GM15510 (cell line): Measurements from ENCODE around the gene N4BP3.

Experiments
- POLR2A ChIP-seq: IDR thresholded peaks from 3 replicates; pipeline ENCODE4 v1.6.1; 2011; ENCODE audit warnings: borderline replicate concordance; ENCODE audit not compliant: insufficient read length; ENCODE audit errors: extremely low read depth

The N4BP3 gene, protein sequence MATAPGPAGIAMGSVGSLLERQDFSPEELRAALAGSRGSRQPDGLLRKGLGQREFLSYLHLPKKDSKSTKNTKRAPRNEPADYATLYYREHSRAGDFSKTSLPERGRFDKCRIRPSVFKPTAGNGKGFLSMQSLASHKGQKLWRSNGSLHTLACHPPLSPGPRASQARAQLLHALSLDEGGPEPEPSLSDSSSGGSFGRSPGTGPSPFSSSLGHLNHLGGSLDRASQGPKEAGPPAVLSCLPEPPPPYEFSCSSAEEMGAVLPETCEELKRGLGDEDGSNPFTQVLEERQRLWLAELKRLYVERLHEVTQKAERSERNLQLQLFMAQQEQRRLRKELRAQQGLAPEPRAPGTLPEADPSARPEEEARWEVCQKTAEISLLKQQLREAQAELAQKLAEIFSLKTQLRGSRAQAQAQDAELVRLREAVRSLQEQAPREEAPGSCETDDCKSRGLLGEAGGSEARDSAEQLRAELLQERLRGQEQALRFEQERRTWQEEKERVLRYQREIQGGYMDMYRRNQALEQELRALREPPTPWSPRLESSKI

DNA sequence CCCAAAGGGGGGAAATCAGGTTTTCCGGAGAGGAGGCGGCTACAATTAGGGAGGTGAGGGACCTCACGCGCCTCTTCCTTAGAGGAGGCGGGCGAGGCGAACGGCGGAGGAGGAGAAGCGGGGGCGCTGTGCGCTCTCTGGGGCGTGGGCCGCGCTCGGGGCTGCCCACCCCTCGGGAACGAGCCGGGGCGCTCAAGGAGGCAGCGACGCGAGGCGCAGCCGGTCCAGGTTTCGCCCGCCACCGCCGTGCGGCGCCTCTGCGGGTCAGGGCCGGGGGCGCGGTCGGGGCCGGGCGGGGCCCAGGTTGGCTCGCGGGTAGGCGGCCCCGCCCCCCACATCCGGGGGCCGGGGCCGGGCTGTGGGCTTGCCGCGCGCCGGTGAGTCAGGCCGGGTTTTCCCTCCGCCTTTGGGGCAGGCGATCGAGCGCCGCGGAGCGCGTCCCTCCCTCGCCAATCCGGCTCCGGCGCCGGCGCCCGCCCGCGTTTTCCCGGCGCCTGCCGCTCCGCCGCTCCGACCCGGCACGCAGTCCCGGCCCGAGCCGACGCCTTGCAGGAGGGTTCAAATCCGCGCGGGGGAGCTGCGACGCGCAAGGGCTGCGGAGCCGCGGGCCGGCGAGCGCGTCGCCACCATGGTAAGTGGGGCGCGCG lies at the start of gene N4BP3:
Gene N4BP3, plus strand, starts transcription at position 392 of the 647 bp plus-strand sequence. CDS start 6,052 bp downstream, outside the sequence.
- TF ChIP-seq POLR2A, result peak; percentile 41

DNA sequence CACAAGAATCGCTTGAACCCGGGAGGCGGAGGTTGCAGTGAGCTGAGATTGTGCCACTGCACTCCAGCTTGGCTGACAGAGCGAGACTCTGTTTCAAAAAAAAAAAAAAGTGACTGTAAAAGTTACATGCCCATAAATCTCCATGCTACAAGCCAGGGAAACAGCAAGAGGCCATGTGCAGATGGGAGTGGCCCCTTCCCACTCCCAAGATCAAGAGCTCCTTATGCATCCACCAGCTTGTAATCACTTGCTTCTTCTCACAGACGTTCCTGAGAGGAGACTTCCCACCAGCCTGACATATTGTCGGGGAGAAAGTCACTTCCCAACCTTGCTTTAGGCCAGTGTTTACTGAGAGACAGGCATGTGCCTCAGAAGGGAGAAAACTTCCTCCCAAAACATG lies 45.6 kb upstream of the N4BP3 start:
- no peak for TF ChIP-seq POLR2A

DNA sequence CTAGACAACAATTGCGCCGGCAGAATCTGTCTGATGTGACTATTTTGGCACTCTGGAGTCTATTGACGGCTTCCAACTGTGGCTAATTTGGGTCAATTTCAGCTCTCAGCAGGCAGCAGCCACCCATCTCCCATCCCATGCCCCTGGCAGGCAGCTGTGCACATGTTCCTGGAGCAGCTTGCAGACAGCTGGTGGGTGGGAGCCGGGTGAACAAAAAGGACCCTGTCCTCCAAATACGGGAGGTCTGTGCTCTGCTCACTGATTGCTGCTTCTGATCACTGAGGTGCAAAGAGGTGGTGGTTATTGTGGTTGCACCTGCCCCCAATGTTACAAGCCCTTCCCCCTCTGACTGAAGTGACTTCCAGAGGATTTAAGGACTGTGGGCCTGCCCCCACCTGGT lies 45.0 kb upstream of the N4BP3 start:
- no peak for TF ChIP-seq POLR2A

- no peak for TF ChIP-seq POLR2A
Measured at GRCh38 chr5:178069909-178070308, 43.4 kb upstream of the N4BP3 start.

DNA sequence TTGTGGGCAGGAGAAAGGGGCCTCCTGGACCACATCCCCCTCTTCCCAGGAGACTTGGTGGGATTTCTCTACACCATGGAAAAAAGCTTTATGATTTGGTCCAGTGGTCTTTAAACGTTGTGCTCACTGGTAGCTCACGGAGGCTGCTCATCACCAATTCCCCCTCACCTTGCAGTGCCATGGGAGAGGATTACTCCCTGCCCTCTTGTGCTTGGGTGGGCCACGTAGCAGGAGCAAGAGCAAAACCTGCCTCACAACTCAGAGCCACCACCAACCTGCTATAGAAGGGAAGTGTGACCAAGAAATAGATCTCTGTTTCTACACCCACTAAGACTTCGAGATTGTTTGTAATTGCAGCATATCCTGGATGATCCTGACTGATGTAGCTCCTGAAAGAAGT lies 42.2 kb upstream of the N4BP3 start:
- TF ChIP-seq POLR2A, result no peak

DNA sequence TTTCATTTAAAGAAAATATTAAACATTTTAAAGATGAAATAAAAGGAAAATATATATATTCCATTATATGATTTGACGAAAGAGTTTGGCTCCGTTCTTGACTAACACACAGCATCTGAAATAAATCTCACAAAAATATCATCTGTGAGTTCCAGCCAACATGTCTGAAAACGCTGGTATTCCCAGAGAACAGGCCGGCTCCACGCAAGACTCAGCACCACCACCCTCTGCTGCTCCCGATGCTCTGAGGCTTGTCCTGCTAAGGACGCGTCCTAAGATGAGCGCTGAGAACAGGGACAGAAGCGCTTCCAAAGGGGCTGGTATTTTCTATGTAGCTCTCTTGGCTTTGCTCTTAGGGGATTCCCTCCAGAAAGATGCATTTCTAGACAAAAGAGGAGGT lies 40.6 kb upstream of the N4BP3 start:
- no peak for TF ChIP-seq POLR2A

- TF ChIP-seq POLR2A, result no peak
Measured at GRCh38 chr5:178074266-178074952, 38.9 kb upstream of the N4BP3 start.

- no peak for TF ChIP-seq POLR2A
Measured at GRCh38 chr5:178077751-178078150, 35.6 kb upstream of the N4BP3 start.

DNA sequence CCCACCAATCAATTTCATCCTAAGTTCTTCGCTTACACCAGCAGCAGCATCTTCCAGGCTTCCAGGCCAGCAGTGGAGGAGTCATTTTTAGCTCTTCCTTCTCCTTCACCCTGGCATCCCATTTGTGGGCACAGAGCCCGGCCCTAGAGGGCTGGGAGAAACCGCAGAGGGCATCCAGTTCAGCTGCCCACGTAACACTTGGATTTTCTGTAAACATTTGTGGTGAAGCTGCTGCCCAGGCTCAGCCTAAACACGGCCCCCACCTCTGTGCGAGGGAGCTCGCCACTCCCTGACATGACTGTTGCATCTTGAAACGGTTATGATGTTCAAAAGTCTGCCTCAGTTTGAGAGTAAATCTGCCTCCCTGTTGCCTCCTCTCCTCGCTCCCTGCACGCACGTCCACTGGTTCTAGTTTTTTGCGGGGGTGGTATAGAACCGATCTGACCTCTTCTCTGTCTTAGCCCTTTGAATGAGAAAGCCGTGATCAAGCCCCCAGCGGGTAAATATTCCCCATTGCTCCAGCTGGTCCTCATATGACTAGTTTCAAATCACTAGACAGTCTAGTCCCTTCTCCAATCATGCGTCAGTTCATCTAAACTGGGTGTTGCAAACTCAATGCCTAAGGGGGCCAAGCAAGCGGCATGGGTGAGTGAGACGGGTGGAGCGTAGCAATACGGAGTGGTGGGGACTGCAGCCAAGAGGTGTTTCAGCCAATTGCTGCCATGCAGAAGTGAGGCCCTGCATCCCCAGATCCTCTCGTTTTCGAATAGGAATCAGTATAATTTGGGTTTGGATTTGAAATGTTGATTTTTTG lies 34.9 kb upstream of the N4BP3 start:
- no peak for TF ChIP-seq POLR2A

GRCh38 chr5:178080056-178080455 lies 33.3 kb upstream of the N4BP3 start:
- no peak for TF ChIP-seq POLR2A

GRCh38 chr5:178080618-178081410 lies 32.5 kb upstream of the N4BP3 start:
- no peak for TF ChIP-seq POLR2A

- TF ChIP-seq POLR2A, result no peak
Measured at GRCh38 chr5:178081571-178082243, 31.6 kb upstream of the N4BP3 start.

DNA sequence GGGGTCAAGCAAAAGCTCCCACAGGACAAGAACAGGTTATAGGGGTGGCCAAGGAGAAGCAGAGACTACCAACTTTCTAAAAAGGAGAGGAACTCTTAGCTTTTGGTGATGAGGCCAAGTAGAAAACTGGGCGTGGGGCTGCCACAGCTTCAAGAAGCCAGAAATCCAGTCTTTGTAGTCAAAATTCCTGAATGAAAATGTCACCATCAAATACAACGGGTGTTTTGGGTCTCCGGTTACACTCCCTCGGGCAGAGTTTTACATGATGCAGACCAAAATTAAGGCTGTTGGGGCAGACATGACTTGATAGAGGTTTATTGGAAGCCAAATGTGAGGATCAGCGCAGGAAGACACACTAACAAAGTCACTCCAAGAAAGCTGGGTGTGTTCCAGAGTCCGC lies 29.4 kb upstream of the N4BP3 start:
- no peak for TF ChIP-seq POLR2A
